VCaP (cell line): ENCODE results near the gene ANAPC4.
"Not testable (repeated sequence)": the region's sequence is repeated elsewhere in the genome, so short reads cannot be mapped to it uniquely, and the experiment has no call there.

Source experiments
- H3K27ac ChIP-seq: fragments of 450-650 bp; 2 replicates; pipeline ENCODE4 v1.5.1; 2017
- TF ChIP-seq, protein P1 (sequence below): fragments of 450-650 bp; conservative IDR thresholded peaks from 2 replicates; pipeline ENCODE4 v1.5.1; 2017; ENCODE audit warnings: mild to moderate bottlenecking, moderate library complexity

ANAPC4 gene

DNA sequence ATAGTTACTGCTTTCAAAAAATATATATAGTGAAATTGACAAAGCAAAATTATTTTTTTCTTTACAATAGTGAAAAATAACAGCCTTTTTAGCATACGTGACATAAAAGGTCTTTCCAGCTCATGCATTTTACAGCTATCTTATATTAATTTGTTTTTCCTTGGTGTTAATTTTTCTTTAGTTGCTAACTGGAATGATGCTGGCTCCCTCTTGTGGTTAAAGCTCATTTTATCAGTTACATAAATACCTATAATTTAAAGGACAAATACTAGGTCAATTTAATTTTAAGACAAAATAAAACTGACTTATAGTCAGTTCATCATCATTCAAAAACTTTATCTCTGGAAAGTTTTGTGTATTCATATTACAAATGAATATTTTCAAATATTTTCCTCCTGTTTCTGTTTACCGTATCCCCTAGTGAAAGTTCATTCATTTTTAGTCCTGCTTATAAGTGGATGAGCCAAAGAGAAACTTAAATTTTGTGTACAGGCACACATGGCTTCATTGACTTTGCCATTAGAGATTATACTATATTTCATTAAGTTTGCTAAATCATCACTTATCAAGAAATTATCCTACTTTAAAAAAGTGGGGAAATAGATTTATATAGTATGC, 9.9 kb upstream of the ANAPC4 start:
- peak overlapping the region; percentile 61; the same call in 1 of the 2 replicates for H3K27ac ChIP-seq
- TF ChIP-seq, protein P1, sequence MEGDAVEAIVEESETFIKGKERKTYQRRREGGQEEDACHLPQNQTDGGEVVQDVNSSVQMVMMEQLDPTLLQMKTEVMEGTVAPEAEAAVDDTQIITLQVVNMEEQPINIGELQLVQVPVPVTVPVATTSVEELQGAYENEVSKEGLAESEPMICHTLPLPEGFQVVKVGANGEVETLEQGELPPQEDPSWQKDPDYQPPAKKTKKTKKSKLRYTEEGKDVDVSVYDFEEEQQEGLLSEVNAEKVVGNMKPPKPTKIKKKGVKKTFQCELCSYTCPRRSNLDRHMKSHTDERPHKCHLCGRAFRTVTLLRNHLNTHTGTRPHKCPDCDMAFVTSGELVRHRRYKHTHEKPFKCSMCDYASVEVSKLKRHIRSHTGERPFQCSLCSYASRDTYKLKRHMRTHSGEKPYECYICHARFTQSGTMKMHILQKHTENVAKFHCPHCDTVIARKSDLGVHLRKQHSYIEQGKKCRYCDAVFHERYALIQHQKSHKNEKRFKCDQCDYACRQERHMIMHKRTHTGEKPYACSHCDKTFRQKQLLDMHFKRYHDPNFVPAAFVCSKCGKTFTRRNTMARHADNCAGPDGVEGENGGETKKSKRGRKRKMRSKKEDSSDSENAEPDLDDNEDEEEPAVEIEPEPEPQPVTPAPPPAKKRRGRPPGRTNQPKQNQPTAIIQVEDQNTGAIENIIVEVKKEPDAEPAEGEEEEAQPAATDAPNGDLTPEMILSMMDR: peak; percentile 82

DNA sequence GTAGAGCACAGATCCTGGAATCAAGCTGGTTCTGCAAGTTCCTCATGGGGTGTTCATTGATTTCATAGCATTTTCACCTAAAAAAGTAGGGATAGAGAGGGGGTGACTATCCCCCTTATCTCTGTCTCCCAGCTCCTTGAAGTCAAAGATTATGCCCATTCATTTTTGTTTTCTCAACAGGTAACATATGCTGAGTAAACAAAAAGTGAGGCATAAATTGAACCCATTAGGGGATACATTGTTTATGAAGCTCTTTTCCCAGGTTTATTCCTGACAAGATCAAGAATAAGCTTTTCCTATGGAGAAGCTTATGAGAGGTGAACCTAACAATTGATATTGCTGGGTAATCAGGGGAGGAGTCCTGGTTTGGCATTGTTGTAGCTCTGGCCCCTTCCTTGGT, 9.2 kb upstream of the ANAPC4 start:
- H3K27ac ChIP-seq: peak overlapping the region; percentile 61
- TF ChIP-seq, protein P1: no peak

DNA sequence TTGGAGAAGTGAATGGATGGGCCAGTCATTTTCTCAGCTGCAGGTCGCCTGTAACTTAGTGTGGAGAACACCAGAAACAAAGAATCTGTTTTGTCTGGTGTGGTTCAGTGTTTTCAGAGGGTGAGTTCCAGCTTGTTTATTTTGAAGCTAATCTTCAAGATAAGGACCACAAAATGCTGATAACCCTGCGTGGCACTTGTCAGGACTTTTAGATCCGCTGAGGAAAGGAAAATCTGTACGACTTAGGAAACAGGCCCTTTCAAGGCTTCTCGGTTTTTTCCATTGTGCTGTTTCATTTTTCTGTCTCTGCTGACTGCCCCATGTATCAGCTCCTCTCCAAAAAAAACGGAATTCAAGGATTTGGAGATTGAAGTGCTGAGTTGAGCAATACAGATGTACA, 8.7 kb upstream of the ANAPC4 start:
- H3K27ac ChIP-seq: peak overlapping the region; percentile 61
- TF ChIP-seq, protein P1: no peak

DNA sequence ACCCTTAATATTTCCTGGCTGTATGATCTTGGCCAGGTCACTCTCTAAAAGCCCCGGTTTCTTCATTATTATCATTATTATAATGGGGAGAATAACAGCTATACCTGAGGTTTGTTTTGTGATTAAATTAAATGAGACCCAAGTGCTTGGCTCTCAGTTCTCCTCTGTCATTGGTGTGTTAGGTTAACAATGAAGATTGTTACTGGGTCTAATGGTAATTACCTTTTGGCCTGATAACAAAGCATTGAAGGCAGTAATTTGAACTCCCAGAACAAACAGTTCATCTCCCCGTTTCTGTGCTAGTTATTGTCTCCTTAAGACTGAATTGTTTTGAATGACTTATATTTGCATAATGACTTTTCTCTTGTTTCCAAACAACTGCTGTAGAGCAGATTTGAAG, 6.8 kb upstream of the ANAPC4 start:
- H3K27ac ChIP-seq: no peak overlapping the region
- TF ChIP-seq, protein P1: no peak

DNA sequence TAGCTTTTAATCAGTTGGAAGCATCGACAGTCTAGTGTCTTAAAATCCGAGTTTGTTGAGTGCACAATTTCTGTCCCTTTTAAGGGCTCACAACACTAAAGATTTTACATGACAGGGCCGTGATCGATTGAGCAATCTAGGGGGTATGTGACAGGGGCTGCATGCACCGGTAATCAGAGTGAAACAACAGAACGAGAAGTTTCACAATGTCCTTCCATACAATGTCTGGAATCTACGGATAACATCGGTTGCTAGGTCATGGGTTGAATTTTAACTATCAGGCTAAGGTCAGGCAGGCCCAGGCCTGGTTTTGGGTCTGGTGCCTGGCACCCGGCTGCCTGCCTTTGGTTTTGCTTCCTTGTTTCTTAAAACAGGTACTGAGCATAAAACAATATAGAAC, 4.5 kb upstream of the ANAPC4 start:
- not testable (repeated sequence) for H3K27ac ChIP-seq

DNA sequence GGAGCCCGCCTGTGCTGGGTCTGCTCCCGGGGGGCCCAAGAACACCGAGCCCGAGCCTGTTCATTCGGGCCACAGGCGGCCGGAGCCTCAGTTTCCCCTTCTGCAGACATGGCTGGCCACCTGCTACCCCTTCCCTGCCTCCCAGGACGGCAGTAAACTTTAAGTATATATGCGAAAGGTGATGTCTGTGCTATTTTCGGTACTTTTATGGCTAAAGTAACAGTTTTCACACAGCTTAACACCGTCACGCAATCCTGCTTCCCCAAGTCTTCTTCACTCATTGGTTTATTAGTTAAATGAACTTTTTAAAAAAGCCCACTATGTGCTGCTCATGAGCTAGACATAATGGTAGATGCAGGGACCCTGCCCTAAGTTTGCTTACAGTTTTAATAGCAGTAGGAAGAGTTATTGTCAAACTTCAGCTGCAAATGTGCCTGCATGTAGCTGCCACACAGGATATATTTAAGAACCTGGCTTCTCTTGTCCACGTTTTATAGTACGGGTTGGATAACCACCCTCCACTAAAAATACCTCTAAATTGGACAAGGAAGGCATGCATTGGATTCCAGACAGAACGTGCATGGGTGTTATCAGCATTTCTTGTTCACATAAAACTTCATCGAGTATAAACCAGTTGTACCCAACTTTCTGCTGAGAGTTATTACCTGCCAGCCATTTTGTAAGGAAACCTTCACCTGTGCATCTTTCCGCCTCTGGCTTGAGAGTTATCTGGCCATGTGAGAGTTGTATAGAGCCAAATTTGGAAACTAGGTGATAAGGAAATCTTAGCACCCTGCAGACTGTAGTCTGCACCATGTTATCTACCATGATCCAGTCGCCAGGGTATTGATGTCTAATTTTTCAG, 741 bp downstream of the ANAPC4 start:
- TF ChIP-seq, protein P1: no peak
- peak overlapping the region; percentile 74 for H3K27ac ChIP-seq

DNA sequence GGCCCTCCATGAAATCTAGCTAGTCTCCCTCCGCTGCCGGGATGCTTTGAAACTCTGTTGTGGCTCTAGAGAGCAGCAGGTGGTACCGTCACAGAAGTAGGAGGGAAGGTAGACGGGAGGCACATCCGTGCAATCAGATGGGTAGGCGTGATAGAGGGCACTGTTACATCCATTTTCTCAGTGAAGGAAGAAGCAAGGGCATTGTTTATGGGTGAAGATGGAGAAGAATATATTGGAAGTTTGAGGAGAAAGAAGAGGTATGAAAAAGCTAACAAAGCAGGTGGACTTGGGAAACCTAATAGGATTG, 1.3 kb downstream of the ANAPC4 start:
- no peak overlapping the region for H3K27ac ChIP-seq
- TF ChIP-seq, protein P1: no peak

DNA sequence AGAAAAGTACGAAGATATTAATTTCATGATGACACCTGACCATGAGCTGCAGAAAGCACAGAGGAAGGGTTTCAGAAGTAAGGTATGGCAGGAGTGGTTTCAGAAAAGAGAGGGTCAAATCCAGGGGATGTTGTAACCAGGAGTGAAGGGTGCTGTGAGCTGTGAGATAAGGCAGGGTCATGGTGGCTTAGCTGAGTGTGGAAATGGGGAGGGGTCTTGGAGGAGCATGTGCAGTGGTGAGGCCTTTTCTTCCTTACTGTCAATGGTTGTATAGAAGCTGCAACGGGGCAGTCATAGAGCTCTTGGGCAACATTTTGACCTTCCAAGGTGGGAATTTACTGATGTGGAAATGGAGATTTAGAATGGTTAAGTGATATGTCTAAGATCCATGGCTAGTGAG, 2.5 kb downstream of the ANAPC4 start:
- TF ChIP-seq, protein P1: no peak
- H3K27ac ChIP-seq: no peak overlapping the region
